ENCODE results near the gene SORCS2.

DNA sequence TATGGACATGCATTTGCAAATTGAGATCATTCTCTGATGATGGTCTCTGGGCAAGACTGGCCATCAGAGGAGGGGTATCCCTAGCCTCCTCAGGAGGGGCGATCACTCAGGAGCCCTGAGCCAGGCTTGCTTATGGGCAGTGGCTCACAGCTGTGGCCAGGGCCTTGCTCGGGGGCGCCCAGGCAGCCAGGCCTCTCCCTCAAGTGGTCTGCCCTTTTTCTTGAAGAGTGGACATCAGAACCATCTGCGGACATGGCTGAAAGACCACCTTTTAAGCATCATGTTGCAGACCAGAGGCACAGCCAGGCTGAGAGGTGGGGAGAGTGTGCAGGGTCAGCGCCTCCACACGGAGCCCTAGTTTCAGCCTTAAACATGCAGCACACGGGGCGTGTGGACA, 349.1 kb downstream of the SORCS2 start:
- TF ChIP-seq ZNF423 (tag by site-specific recombination; IDR thresholded peaks at IDR 0.05) (no peak), ZNF623 (tag by site-specific recombination; IDR thresholded peaks at IDR 0.05) (no peak), HOXC10 (CRISPR knock-in tag; IDR thresholded peaks at IDR 0.05) (no peak)
- TF ChIP-seq, protein P1, sequence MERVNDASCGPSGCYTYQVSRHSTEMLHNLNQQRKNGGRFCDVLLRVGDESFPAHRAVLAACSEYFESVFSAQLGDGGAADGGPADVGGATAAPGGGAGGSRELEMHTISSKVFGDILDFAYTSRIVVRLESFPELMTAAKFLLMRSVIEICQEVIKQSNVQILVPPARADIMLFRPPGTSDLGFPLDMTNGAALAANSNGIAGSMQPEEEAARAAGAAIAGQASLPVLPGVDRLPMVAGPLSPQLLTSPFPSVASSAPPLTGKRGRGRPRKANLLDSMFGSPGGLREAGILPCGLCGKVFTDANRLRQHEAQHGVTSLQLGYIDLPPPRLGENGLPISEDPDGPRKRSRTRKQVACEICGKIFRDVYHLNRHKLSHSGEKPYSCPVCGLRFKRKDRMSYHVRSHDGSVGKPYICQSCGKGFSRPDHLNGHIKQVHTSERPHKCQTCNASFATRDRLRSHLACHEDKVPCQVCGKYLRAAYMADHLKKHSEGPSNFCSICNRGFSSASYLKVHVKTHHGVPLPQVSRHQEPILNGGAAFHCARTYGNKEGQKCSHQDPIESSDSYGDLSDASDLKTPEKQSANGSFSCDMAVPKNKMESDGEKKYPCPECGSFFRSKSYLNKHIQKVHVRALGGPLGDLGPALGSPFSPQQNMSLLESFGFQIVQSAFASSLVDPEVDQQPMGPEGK (tag by site-specific recombination; IDR thresholded peaks at IDR 0.05): no peak
- TF ChIP-seq, protein P2, sequence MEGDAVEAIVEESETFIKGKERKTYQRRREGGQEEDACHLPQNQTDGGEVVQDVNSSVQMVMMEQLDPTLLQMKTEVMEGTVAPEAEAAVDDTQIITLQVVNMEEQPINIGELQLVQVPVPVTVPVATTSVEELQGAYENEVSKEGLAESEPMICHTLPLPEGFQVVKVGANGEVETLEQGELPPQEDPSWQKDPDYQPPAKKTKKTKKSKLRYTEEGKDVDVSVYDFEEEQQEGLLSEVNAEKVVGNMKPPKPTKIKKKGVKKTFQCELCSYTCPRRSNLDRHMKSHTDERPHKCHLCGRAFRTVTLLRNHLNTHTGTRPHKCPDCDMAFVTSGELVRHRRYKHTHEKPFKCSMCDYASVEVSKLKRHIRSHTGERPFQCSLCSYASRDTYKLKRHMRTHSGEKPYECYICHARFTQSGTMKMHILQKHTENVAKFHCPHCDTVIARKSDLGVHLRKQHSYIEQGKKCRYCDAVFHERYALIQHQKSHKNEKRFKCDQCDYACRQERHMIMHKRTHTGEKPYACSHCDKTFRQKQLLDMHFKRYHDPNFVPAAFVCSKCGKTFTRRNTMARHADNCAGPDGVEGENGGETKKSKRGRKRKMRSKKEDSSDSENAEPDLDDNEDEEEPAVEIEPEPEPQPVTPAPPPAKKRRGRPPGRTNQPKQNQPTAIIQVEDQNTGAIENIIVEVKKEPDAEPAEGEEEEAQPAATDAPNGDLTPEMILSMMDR (tag by site-specific recombination; IDR thresholded peaks at IDR 0.05): no peak
- TF ChIP-seq, protein P3, sequence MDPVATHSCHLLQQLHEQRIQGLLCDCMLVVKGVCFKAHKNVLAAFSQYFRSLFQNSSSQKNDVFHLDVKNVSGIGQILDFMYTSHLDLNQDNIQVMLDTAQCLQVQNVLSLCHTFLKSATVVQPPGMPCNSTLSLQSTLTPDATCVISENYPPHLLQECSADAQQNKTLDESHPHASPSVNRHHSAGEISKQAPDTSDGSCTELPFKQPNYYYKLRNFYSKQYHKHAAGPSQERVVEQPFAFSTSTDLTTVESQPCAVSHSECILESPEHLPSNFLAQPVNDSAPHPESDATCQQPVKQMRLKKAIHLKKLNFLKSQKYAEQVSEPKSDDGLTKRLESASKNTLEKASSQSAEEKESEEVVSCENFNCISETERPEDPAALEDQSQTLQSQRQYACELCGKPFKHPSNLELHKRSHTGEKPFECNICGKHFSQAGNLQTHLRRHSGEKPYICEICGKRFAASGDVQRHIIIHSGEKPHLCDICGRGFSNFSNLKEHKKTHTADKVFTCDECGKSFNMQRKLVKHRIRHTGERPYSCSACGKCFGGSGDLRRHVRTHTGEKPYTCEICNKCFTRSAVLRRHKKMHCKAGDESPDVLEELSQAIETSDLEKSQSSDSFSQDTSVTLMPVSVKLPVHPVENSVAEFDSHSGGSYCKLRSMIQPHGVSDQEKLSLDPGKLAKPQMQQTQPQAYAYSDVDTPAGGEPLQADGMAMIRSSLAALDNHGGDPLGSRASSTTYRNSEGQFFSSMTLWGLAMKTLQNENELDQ (tag by site-specific recombination; IDR thresholded peaks at IDR 0.05; ENCODE audit: low read depth): no peak

Data from HEK293 (cell line).